Testis (tissue), 2 donors: Measurements from ENCODE around the gene MINDY3.

Experiments
- POLR2A ChIP-seq: fragments of 450-650 bp; IDR thresholded peaks from one replicate; pipeline ENCODE4 v1.6.1; 2017; ENCODE audit warnings: antibody characterized with exemption, mild to moderate bottlenecking, moderate library complexity
- TF ChIP-seq, protein P1 (sequence below), 3 experiments: fragments of 450-650 bp in 2 of 3; fragments of 200-600 bp in 1 of 3; sonication (generic) in 1 of 3; IDR thresholded peaks; one replicate each; pipeline ENCODE4 v1.5.1; 2016 to 2019; ENCODE audit warnings: antibody characterized with exemption in 3 of 3, mild to moderate bottlenecking in 2 of 3, moderate library complexity in 1 of 3

DNA sequence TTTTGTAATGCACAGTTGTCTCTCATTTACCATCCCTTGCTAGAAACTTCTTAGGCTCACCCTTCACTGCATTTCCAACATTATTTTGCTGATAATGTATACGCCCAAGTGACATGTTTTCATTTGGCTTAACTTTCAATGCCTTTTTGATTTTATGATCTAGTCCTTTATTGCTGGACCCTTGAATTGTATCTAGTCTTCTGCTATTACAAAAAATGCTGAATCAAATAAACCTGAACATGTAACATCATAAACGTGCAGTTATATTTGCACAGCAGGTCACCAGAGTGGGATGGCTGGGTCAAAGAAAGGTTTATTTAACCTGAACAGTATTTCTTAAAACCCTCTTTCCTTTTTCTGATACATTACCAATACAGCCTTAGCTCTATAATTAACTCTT, 63.0 kb downstream of the MINDY3 start:
- TF ChIP-seq, protein P1, sequence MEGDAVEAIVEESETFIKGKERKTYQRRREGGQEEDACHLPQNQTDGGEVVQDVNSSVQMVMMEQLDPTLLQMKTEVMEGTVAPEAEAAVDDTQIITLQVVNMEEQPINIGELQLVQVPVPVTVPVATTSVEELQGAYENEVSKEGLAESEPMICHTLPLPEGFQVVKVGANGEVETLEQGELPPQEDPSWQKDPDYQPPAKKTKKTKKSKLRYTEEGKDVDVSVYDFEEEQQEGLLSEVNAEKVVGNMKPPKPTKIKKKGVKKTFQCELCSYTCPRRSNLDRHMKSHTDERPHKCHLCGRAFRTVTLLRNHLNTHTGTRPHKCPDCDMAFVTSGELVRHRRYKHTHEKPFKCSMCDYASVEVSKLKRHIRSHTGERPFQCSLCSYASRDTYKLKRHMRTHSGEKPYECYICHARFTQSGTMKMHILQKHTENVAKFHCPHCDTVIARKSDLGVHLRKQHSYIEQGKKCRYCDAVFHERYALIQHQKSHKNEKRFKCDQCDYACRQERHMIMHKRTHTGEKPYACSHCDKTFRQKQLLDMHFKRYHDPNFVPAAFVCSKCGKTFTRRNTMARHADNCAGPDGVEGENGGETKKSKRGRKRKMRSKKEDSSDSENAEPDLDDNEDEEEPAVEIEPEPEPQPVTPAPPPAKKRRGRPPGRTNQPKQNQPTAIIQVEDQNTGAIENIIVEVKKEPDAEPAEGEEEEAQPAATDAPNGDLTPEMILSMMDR (IDR thresholded peaks at IDR 0.05) = no peak
- TF ChIP-seq POLR2A = no peak
